Globus pallidus (tissue), 1 donor: ENCODE results near the gene PGGHG.
A peak's percentile ranks its signal among the peaks of the same experiment; 100 is the strongest.

ENCODE experiments used
- DNase-seq: peaks from one replicate; pipeline ENCODE4 v3.0.0-alpha.2; 2015; ENCODE audit warnings: low spot score

Gene PGGHG

DNA sequence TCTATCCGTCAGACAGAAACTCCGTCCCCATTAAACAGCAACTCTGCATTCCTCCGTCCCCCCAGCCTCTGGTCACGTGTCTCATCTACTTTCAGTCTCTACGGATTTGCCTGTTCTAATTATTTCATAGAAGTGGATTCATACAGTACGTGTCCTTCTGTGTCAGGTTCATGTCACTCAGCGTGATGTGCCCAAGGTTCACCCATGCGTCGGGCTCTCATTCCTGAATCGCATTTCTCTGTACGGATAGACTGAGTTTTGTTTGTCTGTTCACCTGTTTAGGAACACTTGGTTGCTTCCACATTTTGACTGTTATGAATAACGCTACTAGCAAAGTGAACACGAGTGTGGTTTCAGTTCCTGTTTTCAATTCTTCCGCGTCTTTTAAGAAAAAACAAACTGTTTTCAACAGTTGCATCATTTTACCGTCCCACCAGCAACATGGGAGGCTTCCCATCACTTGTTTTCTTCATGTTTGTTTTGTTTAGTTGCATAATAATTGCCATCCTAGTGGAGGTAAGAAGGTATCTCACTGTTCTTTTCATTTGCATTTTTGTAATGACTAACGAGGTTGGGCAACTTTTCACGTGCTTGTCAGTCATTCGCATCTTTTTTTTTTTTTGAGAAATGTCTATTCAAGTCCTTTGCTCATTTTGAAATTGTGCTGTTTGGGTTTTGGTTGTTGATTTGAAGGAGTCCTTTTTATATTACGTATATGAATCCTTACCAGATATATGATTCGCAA, 19.6 kb upstream of the PGGHG start:
- DNase-seq, result peak; percentile 47

DNA sequence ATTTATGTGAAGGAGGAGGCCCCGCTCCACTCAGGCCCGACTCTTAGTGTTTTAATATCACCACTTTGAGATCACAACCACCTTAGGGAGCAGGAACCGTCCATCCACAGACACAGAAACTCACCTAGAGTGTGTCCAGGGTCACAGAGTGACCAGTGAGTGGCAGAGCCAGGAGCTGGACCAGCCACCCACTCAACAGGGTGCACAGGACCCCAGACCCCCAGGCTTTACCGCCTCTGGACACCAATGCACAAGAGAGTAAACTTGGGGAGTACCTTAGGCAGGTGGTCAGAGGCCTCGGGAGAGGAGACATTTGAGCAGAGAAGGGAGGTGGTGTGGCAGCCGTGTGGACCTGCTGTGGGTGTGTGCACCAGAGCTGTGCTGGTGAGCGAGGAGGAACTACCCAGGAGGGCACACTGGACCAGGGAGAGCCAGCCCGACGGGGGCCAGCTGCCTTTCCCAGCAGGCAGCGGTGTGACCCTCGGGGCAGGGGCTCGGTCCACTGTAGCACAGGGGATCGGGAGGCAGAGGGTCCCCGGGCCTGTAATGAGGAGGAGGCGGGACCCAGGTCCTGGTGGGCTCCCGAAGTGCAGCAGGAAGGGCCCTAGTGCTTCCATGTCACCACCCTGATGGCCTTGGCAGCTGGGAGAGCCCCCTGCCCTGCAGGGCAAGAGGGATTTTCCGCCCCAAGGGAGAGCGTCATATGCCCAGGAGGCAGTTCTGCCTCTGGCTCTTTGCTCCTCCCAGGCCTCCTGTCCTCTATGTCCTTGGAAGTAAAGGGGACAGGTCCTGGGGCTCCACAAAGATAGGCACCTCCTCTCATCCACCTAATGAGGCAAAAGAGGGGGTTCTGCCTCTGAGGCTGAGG, 18.2 kb upstream of the PGGHG start:
- no peak for DNase-seq

GRCh38 chr11:271319-271715, 17.6 kb upstream of the PGGHG start:
- no peak for DNase-seq

DNA sequence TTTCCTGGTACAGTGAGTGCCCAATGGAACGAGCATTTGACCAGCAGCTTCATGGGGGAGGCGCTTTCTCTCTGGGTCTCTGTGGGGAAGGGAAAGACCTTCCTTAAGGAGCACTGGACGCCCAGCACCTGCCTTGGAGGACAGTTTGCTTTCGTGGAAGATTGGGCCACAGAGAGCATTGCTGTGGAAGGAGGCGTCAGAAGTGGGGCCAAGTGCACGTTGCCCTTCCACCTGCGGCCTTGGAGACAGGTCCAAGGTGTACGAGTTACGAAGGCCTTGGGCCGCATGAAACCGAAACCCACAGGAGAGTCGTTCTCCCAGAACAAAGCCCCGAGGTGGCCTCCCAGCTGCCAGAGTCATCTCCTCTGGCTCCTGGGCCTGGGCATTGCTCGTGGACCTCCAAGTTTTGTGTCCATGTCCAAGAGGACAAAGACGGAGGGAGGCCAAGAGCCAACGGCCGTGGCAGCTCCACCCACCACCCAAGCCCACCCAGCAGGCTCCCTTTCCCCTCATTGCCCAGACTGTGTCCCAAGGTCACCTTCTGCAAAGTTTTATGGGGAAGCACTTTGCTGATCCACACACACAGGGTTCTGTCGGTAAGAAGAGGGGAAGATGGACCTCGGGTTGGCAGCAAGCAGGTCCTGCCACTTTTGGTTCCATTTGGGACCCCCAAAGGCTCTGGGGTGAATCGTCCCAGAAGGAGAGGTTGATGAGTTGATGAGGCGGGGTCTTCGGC, 16.6 kb upstream of the PGGHG start:
- DNase-seq, result no peak

GRCh38 chr11:272931-273198, 16.1 kb upstream of the PGGHG start:
- no peak for DNase-seq

DNA sequence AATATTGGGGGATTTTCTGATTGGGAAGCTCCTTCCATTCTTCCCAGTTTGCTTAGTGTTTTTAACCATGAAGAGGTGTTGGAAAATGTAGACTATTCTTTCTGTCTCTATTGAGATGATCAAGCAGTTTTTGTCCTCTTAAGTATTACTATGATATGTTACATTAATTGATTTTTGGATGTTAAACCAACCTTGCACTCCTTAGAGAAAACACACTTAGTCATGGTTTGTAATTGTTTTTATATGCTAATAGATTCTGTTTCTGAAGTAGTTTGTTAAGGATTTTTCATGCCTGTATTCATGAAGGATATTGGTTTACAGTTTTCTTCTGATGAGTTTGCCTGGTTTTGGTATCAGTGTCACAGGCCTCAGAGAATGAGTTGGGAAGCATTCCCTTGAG, 12.7 kb upstream of the PGGHG start:
- no peak for DNase-seq

DNA sequence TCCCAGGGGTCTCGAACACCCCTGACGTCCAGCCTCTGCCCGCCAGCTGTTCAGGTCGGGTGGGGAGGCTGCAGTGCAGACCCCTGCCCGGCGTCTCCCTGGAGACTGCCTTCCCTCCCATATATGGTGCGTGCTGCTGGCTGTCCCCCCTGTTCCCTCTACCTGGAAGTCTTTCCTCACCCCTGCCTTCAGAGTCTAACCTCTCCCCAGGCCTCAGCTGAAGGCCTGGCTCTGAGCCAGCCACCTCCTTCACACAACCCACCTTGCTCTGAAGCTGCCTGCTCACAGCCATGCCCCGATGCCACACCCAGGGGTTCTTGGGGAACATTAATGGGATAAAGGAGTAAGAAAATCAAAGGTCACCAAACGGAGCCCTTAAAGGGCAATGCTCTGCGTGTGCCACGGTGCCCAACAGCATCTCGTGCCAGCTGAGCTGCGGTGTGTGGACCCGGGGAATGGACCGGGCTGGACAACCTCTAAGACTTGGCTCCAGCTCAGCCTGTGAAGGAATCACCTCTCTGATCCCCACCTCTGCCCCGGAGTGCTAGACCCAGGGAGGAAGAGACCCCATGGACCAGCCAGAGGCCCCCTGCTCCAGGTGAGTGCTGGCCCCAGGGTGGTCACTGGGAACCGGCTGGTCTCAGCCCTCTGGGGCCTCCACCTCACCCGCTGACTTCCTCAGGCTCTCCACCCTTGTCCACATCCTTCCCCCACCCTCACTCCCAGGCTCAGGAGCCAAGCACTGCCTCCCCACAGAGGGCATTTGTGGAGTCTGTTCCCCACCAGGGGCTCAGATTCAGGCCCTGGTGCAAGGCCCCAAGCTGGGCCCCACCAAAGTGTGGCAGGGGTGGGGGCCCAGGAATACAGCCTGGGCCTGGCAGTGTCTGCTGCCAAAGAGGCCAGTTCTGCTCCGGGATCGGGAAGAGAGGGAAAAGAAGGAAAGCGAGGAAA, 10.7 kb upstream of the PGGHG start, which contains the start of gene NLRP6:
Gene NLRP6 (plus strand): TSS at position 407 of the 951 bp plus-strand sequence. CDS start 163 bp downstream, at position 570.
- no peak for DNase-seq

GRCh38 chr11:279040-279965, 9.6 kb upstream of the PGGHG start:
- no peak for DNase-seq

DNA sequence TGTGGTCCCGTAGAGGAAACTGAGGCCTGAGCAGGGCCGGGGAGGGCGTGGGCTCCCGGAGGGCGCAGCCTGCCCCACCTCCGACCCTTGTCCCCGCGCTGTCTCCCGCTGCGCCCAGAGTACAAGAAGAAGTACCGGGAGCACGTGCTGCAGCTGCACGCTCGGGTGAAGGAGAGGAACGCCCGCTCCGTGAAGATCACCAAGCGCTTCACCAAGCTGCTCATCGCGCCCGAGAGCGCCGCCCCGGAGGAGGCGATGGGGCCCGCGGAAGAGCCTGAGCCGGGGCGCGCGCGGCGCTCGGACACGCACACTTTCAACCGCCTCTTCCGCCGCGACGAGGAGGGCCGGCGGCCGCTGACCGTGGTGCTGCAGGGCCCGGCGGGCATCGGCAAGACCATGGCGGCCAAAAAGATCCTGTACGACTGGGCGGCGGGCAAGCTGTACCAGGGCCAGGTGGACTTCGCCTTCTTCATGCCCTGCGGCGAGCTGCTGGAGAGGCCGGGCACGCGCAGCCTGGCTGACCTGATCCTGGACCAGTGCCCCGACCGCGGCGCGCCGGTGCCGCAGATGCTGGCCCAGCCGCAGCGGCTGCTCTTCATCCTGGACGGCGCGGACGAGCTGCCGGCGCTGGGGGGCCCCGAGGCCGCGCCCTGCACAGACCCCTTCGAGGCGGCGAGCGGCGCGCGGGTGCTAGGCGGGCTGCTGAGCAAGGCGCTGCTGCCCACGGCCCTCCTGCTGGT, 8.8 kb upstream of the PGGHG start:
- no peak for DNase-seq

GRCh38 chr11:280706-281485, 8.0 kb upstream of the PGGHG start:
- no peak for DNase-seq

DNA sequence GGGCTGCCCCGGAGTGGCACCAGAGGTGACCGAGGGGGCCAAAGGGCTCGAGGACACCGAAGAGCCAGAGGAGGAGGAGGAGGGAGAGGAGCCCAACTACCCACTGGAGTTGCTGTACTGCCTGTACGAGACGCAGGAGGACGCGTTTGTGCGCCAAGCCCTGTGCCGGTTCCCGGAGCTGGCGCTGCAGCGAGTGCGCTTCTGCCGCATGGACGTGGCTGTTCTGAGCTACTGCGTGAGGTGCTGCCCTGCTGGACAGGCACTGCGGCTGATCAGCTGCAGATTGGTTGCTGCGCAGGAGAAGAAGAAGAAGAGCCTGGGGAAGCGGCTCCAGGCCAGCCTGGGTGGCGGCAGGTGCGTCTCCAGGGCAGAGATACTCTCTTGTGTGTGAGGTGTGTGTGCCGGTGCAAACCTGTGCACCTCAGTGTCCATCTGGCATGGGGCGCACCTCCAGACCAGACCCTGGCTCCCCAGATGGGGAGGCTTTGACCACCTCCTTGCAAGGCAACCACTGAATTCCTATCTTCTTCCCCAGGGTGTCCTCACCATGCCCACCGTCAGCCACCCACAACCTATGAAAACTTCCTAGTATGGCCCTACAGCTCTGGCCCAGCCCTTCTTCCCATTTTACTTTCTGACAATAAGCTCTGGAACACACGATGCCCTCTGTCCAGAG, 7.3 kb upstream of the PGGHG start:
- no peak for DNase-seq

GRCh38 chr11:282171-282570, 6.8 kb upstream of the PGGHG start:
- no peak for DNase-seq

GRCh38 chr11:282630-283360, 6.1 kb upstream of the PGGHG start:
- no peak for DNase-seq

DNA sequence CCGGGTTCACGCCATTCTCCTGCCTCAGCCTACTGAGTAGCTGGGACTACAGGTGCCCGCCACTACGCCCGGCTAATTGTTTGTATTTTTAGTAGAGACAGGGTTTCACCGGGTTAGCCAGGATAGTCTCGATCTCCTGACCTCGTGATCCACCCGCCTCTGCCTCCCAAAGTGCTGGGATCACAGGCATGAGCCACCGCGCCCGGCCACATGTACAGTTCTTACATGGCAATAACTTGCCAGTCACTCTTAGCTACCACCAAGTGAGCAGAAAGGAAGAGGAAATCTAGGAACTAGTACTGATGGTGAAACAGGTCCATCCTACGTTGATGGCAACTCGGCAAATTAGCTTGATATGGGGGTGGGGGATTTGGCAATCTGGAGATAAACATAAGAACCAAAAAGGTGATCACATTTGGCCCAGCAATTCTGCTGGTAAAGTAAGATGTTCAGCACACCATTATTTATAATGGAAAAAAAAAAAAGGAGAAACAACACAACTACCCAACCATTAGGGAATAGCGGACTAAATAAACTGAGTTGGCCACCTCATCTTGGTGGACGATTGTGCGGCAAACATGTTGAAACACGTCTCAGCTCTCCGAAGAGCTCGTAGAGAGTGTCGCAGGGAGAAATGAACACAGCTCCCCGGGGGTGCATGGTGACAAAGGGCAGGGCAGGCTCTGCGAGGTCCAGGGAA, 5.4 kb upstream of the PGGHG start:
- DNase-seq, result no peak

DNA sequence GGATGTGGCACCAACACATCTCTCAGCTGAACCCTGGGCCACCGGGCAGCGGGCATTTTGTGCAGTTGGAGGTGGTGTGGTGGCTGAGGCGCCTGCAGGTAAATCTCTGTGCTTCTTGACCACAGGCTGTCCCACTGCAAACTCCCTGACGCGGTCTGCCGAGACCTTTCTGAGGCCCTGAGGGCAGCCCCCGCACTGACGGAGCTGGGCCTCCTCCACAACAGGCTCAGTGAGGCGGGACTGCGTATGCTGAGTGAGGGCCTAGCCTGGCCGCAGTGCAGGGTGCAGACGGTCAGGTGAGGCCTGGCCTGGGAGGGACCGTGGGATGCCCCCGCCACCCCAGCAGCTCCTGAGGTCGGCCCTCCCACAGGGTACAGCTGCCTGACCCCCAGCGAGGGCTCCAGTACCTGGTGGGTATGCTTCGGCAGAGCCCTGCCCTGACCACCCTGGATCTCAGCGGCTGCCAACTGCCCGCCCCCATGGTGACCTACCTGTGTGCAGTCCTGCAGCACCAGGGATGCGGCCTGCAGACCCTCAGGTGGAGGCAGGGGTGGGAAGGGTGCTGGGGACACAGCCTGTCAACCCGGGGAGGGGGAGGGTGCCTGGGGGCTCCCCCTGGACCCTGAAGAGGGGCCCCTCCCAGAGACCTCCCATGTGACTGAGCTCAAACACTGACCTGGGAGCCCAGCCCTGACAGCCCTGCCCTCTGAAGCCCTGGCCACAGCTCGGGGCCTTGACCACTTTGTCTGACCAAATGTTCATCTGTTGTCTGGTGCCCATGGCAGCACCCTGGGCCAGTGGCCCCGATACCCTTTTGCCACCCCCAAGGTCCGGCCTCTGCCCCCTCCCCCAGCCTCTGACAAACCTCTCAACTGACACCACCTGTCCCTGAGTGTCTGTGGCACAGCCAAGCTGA, 4.6 kb upstream of the PGGHG start:
- DNase-seq, result no peak
